SW 1271 (cell line): ENCODE results near the gene NUP133.
"Not testable (repeated sequence)": the region's sequence is repeated elsewhere in the genome, so short reads cannot be mapped to it uniquely, and the experiment has no call there.

Experiments
- DNase-seq, 2 experiments: peaks; one replicate each; lab custom pipeline; 2025; lab: John Stamatoyannopoulos, UW

NUP133 gene

GRCh38 chr1:229448845-229449244 lies 59.3 kb downstream of the NUP133 start:
- DNase-seq, result no peak

DNA sequence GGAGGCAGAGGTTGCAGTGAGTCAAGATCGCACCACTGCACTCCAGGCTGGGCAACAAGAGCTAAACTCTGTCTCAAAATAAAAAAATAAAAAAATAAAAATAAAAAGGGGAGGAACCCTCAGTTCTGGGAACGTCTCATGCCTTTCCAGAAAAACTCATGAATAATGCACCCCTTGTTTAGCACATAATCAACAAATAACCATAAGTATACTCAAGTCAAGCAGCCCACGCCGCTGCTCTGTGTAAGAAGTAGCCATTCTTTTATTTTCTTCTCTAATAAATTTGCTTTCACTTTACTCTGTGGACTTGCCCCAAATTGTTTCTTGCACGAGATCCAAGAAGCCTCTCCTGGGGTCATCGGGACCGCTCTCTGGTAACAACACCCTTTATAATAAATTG lies 59.8 kb downstream of the NUP133 start:
- DNase-seq, result no peak

- DNase-seq, result no peak
Measured at GRCh38 chr1:229447809-229448252, 60.3 kb downstream of the NUP133 start.

- no peak for DNase-seq
Measured at GRCh38 chr1:229445828-229446227, 62.3 kb downstream of the NUP133 start.

- DNase-seq, result no peak
Measured at GRCh38 chr1:229440851-229441537, 67.1 kb downstream of the NUP133 start.

DNA sequence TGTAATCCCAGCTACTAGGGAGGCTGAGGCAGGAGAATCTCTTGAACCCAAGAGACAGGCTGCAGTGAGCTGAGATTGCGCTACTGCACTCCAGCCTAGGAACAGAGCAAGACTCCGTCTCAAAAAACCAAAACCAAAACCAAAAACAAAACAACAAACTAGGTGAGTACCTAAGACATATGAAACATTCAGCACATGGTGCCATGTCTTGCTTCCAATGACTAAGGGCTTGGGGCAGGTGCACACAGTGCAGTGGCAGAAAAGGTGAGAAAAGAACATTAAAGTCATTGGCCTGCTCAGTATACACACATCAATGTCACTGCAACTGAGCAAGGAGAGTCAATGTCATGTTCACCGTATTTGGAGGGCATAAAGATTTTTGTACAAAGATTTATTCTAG lies 70.1 kb downstream of the NUP133 start:
- no peak for DNase-seq

GRCh38 chr1:229437443-229437842 lies 70.7 kb downstream of the NUP133 start:
- DNase-seq, result no peak

DNA sequence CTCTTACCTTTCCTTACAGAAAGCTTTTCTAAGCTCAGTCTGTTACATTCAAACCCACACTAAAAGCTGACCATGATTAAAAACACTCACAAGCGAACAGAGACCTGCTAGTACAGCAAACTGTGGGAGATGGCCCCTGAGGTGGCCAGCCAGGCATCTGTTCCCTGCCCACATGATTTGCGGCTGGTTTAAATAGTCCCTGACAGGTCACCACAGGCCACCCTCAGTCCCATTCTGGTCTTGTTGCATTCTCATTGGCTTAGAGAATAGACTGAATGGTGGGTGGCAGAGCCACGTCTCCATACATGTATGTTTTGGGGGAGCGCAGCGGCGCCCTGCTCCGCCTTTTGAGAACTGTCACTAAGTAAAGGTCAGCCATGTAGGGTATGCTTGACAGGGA lies 71.9 kb downstream of the NUP133 start:
- no peak for DNase-seq

GRCh38 chr1:229434641-229435051 lies 73.5 kb downstream of the NUP133 start:
- DNase-seq, result no peak

DNA sequence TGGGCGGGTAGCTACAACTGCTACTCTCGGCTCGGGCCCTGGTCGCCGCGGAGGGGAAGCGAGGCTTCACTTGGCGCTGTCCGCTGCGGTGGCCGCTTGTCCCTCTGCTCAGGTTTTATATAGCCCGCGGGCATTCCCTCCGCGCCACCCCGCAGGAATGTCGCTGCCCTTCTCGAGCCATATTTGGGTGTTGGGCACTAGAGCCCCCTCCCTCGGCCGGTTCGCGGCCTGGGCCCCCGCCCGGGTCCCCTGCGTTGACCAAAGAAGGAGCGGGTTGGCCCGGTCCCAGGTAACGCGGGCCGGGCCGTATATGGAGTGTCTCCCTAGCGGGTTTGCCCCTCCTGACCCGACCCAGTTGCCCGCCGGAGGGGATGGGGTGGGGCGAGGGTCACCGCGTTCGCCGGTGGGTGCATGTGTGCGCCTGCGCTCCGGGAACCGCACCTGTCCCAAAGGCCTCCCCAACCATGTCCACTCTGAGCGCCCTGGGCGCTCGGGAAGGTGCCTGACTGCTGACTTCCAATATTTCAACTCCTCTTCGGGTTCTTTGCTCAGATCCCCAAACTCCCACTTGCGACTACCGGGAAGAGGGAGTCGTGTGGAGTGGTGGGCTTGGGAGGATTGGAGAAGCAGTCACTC lies 74.0 kb downstream of the NUP133 start, which contains the start of gene ACTA1:
Gene ACTA1 (minus strand): TSS at position 90 of the 636 bp plus-strand sequence. CDS start 979 bp downstream, outside the sequence.
- no peak for DNase-seq

DNA sequence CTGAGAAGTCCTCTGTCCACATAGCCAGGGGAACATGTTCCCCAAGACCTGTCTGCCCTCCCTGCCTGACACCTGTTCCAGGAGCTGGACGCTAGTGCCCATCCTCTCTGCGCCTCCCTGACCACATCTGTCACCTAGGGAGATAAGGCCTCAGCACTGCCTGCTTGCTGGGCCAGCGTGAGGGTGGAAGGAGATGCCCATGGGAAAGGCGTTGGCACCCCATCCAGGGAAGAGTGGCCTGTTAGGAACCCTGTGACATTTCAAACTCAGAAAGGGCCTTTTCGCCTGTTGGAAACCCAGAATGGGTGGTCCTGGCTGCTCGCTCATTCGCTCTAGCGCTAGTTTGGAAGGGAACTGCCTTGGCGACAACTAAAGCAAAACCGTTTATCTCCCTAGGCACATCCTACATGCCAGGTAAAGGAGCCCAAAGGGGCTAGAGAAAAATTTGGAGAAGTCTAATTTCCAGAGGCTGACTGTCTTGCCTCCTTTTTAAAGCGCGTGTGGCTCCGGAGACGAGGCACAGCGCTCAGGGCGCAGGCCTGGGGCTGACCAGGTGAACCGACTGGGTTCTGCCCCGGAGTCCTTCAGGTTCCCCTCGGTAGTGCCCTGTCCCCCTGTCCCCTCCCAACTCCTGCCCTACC lies 74.7 kb downstream of the NUP133 start:
- DNase-seq, result no peak

DNA sequence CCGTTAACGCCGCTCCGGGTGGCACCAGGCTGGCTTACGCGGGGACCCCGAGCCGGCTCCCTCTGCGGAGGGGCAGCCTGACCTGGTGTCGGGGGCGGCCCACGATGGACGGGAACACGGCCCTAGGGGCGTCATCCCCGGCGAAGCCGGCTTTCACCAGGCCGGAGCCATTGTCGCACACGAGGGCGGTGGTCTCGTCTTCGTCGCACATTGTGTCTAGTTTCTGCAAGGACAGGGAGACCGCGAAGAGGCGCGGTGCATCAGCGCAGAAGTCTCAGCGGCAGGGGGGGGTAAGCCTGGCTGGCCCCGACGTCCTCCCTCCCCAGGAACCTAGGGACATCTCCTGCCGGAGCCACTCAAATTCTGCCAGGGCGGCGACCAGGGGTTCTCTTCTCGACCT lies 75.2 kb downstream of the NUP133 start:
- DNase-seq, result no peak

DNA sequence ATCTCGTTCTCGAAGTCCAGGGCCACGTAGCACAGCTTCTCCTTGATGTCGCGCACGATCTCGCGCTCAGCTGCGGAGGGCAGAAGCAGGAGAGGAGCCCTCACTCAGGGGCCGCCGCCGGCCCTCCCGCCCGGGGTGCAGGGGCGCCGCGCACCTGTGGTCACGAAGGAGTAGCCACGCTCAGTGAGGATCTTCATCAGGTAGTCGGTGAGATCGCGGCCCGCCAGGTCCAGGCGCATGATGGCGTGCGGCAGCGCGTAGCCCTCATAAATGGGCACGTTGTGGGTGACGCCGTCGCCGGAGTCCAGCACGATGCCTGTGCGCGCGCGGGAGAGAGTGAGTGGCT lies 76.1 kb downstream of the NUP133 start:
- no peak for DNase-seq

- no peak for DNase-seq
Measured at GRCh38 chr1:229431284-229432115, 76.6 kb downstream of the NUP133 start.

- no peak for DNase-seq
Measured at GRCh38 chr1:229430761-229431283, 77.3 kb downstream of the NUP133 start.

GRCh38 chr1:229428256-229428655 lies 79.9 kb downstream of the NUP133 start:
- no peak for DNase-seq

- no peak for DNase-seq
Measured at GRCh38 chr1:229427572-229427971, 80.6 kb downstream of the NUP133 start.

GRCh38 chr1:229425564-229426159 lies 82.5 kb downstream of the NUP133 start:
- no peak for DNase-seq

DNA sequence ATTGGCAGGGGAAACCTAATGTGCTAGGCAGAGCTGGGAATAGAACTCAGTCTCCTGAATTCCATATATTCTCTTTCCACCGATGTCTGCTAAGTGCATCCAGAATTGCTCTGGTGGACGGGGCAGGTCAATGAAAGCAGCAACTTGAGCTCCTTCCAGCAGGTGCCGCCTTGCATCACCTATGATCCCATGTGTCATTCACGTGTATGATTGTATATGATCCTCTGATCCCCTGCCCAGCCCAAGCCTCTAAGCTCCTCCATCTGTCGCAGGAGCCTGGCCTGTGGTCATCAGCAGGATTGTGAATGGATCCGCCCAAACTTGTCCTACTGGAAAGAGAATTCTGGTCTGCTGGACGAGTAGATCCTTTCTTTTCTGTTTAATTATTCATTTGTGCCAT lies 87.4 kb downstream of the NUP133 start:
- DNase-seq, result no peak

GRCh38 chr1:229420224-229420623 lies 87.9 kb downstream of the NUP133 start:
- DNase-seq, result no peak

GRCh38 chr1:229418586-229418985 lies 89.6 kb downstream of the NUP133 start:
- DNase-seq, result not testable (repeated sequence)

- not testable (repeated sequence) for DNase-seq
Measured at GRCh38 chr1:229412810-229413209, 95.3 kb downstream of the NUP133 start.
